Measurements from ENCODE around the gene SMC4. TPM values are rescaled to one million over a fixed set of nuclear protein-coding genes. Genes with fewer than 3 reads are reported as not detected.

SMC4 gene
- total RNA-seq, 3 donors from 2014 or later = 36.3 to 54.1 (median 36.8) TPM

- no peaks in the 10 kb centered on the region for H3K36me3 ChIP-seq (ENCODE audit: low read depth)
- intact Hi-C loops (cut with DNase I, micrococcal nuclease) = no loop called here
- H3K4me3 ChIP-seq = no peak overlapping the region
- ATAC-seq = no peak
- DNase-seq = no peak
- no peaks in the 10 kb centered on the region for H3K4me1 ChIP-seq (ENCODE audit: low read depth)
- TF ChIP-seq CTCF (IDR thresholded peaks at IDR 0.05) = no peak
- peaks cover 8% of the 10 kb centered on the region for H3K9me3 ChIP-seq
Measured at GRCh38 chr3:160475884-160476283, 76.4 kb downstream of the SMC4 start.

- Histone ChIP-seq H3K36me3 (ENCODE audit: low read depth) (no peaks in the 10 kb centered on the region), H3K4me3 (no peak overlapping the region), H3K9me3 (no peaks in the 10 kb centered on the region), H3K4me1 (ENCODE audit: low read depth) (no peaks in the 10 kb centered on the region)
- ATAC-seq (no peak), DNase-seq (no peak)
- no peak for TF ChIP-seq CTCF (IDR thresholded peaks at IDR 0.05)
- intact Hi-C loops (cut with DNase I, micrococcal nuclease) = no loop called here
Measured at GRCh38 chr3:160477750-160478149, 78.3 kb downstream of the SMC4 start.

GRCh38 chr3:160478338-160478737 lies 78.9 kb downstream of the SMC4 start:
- TF ChIP-seq CTCF (IDR thresholded peaks at IDR 0.05) = no peak
- Histone ChIP-seq H3K4me1 (ENCODE audit: low read depth) (no peaks in the 10 kb centered on the region), H3K36me3 (ENCODE audit: low read depth) (no peaks in the 10 kb centered on the region), H3K9me3 (no peaks in the 10 kb centered on the region), H3K4me3 (no peak overlapping the region)
- no peak for ATAC-seq
- intact Hi-C loops (cut with DNase I, micrococcal nuclease) = no loop called here
- DNase-seq = no peak

- no peak for TF ChIP-seq CTCF (IDR thresholded peaks at IDR 0.05)
- H3K9me3 ChIP-seq = no peaks in the 10 kb centered on the region
- no peak for ATAC-seq
- H3K4me3 ChIP-seq = no peak overlapping the region
- no peaks in the 10 kb centered on the region for H3K4me1 ChIP-seq (ENCODE audit: low read depth)
- DNase-seq = no peak
- H3K36me3 ChIP-seq (ENCODE audit: low read depth) = no peaks in the 10 kb centered on the region
- intact Hi-C loops (cut with DNase I, micrococcal nuclease) = no loop called here
Measured at GRCh38 chr3:160479376-160479775, 79.9 kb downstream of the SMC4 start.

GRCh38 chr3:160480931-160481330 lies 81.5 kb downstream of the SMC4 start:
- intact Hi-C loops (cut with DNase I, micrococcal nuclease) = no loop called here
- DNase-seq = no peak
- TF ChIP-seq CTCF (IDR thresholded peaks at IDR 0.05) = no peak
- no peaks in the 10 kb centered on the region for H3K36me3 ChIP-seq (ENCODE audit: low read depth)
- no peaks in the 10 kb centered on the region for H3K9me3 ChIP-seq
- ATAC-seq = no peak
- no peaks in the 10 kb centered on the region for H3K4me1 ChIP-seq (ENCODE audit: low read depth)
- H3K4me3 ChIP-seq = no peak overlapping the region

- Histone ChIP-seq H3K9me3 (no peaks in the 10 kb centered on the region), H3K4me1 (ENCODE audit: low read depth) (no peaks in the 10 kb centered on the region), H3K36me3 (ENCODE audit: low read depth) (no peaks in the 10 kb centered on the region), H3K4me3 (no peak overlapping the region)
- DNase-seq (no peak), ATAC-seq (no peak)
- TF ChIP-seq CTCF (IDR thresholded peaks at IDR 0.05) = no peak
- intact Hi-C loops (cut with DNase I, micrococcal nuclease) = no loop called here
Measured at GRCh38 chr3:160481856-160482255, 82.4 kb downstream of the SMC4 start.
